HepG2 (cell line): ENCODE measurements around the gene OR5H2. TPM values are rescaled to one million over a fixed set of nuclear protein-coding genes. Genes with fewer than 3 reads are reported as not detected.

Experiments
- ATAC-seq: fragments of 200-7000 bp; cut with Tn5 transposase; 3 replicates; pipeline ENCODE4 v1.9.1; 2020; ENCODE audit warnings: mild to moderate bottlenecking, moderate library complexity
- Bru-seq: library from RNA; stranded (reverse); fragments of 400-500 nt; gene quantifications from one replicate; lab custom pipeline; 2021; lab: Mats Ljungman, UMichigan
- BruChase-seq, 2 experiments: library from RNA; stranded (reverse); fragments of 400-500 nt; gene quantifications; one replicate each; lab custom pipeline; 2021; lab: Mats Ljungman, UMichigan
- BruUV-seq: library from RNA; stranded (reverse); fragments of 400-500 nt; replicated peaks from 2 replicates; lab custom pipeline; 2021; lab: Mats Ljungman, UMichigan
- CTCF ChIA-PET: fragments of 300-600 bp; formaldehyde crosslinking; extraction: SDS; loops from one replicate; lab custom pipeline; 2021; ENCODE audit warnings: low total read pairs, inconsistent platforms, low intra/inter-chr PET ratio; lab: Yijun Ruan, JAX
- POLR2A ChIA-PET: fragments of 350-600 bp; sonication (Branson Sonifier 250); formaldehyde crosslinking; loops from one replicate; lab custom pipeline; 2020; ENCODE audit warnings: antibody characterized with exemption, inconsistent platforms; lab: Yijun Ruan, JAX
- DNase-seq: peaks from one replicate; pipeline ENCODE4 v3.0.0-alpha.2; 2015; ENCODE audit warnings: low spot score
- FAIRE-seq: peaks from 3 replicates; lab custom pipeline; 2011; peaks lifted over from hg19 to GRCh38; lab: Jason Lieb, UNC
- H2AFZ ChIP-seq: one replicate; pipeline ENCODE4 v1.6.1; 2011; ENCODE audit warnings: low read length, inconsistent platforms
- H3K27ac ChIP-seq: fragments of 300-600 bp; 3 replicates; pipeline ENCODE4 v1.8.0; 2011; ENCODE audit warnings: mixed run types, mild to moderate bottlenecking, mixed read lengths, low read length, inconsistent platforms; ENCODE audit not compliant: insufficient read depth; ENCODE audit errors: extremely low read length
- H3K27me3 ChIP-seq, 2 experiments: fragments of 200-600 bp in 1 of 2; 2 replicates in 1 of 2; 3 replicates in 1 of 2; pipeline versions ENCODE4 v1.6.0 to v1.8.0; 2011; ENCODE audit warnings: low read length in 2 of 2, mild to moderate bottlenecking in 2 of 2, moderate library complexity in 2 of 2, inconsistent platforms in 1 of 2; ENCODE audit not compliant: insufficient read depth in 2 of 2, control insufficient read depth in 1 of 2
- H3K36me3 ChIP-seq, 2 experiments: fragments of 200-600 bp in 1 of 2; replicated peaks in 1 of 2; 2 replicates in 1 of 2; 3 replicates in 1 of 2; pipeline versions ENCODE4 v1.5.1 to v1.8.0; 2011; ENCODE audit warnings: low read length in 2 of 2, inconsistent platforms in 1 of 2; ENCODE audit not compliant: insufficient read depth in 2 of 2, control insufficient read depth in 1 of 2
- H3K4me1 ChIP-seq: 2 replicates; pipeline ENCODE4 v1.5.1; 2012; ENCODE audit warnings: low read length, inconsistent platforms; ENCODE audit not compliant: insufficient read depth
- H3K4me2 ChIP-seq: 2 replicates; pipeline ENCODE4 v1.6.0; 2011; ENCODE audit warnings: low read depth, low read length, inconsistent platforms
- H3K4me3 ChIP-seq, 3 experiments: fragments of 200-600 bp in 1 of 3; sonication (generic), shearing (Covaris generic) in 1 of 3; replicated peaks in 1 of 3; 2 replicates each; pipeline ENCODE4 v1.5.1; 2011 to 2016; ENCODE audit warnings: low read length in 3 of 3, inconsistent platforms in 2 of 3, low read depth in 2 of 3, mild to moderate bottlenecking in 2 of 3, control low read depth in 1 of 3, mixed read lengths in 1 of 3; ENCODE audit not compliant: insufficient read depth in 1 of 3
- H3K79me2 ChIP-seq: one replicate; pipeline ENCODE4 v1.6.1; 2011; ENCODE audit warnings: low read length, inconsistent platforms; ENCODE audit not compliant: insufficient read depth
- H3K9ac ChIP-seq: 2 replicates; pipeline ENCODE4 v1.6.0; 2011; ENCODE audit warnings: mild to moderate bottlenecking, low read depth, low read length, inconsistent platforms; ENCODE audit not compliant: insufficient read depth
- H3K9me3 ChIP-seq: 2 replicates; pipeline ENCODE4 v1.5.1; 2012; ENCODE audit warnings: mild to moderate bottlenecking, low read length
- H4K20me1 ChIP-seq: 2 replicates; pipeline ENCODE4 v1.6.0; 2011; ENCODE audit warnings: inconsistent platforms, mild to moderate bottlenecking, low read length, moderate library complexity; ENCODE audit not compliant: insufficient read depth
- ARID2 ChIP-seq: sonication (generic); formaldehyde crosslinking; IDR thresholded peaks from 2 replicates; pipeline ENCODE4 v1.8.1; 2022; ENCODE audit warnings: mild to moderate bottlenecking, missing genetic modification reagents, borderline replicate concordance
- CBFB ChIP-seq: sonication (generic); formaldehyde crosslinking; IDR thresholded peaks from 2 replicates; pipeline ENCODE4 v1.4.0; 2020; ENCODE audit warnings: missing genetic modification reagents
- DR1 ChIP-seq: sonication (generic); formaldehyde crosslinking; IDR thresholded peaks from 2 replicates; pipeline ENCODE4 v1.8.0; 2021; ENCODE audit warnings: mild to moderate bottlenecking, missing genetic modification reagents, inconsistent platforms
- FLYWCH1 ChIP-seq: sonication (generic); formaldehyde crosslinking; IDR thresholded peaks from 2 replicates; pipeline ENCODE4 v1.8.1; 2023; ENCODE audit warnings: mild to moderate bottlenecking, missing genetic modification reagents
- KLF15 ChIP-seq: sonication (generic); formaldehyde crosslinking; IDR thresholded peaks from 2 replicates; pipeline ENCODE4 v1.8.1; 2023; ENCODE audit warnings: borderline replicate concordance, mild to moderate bottlenecking, inconsistent platforms, missing genetic modification reagents, mixed read lengths
- NONO ChIP-seq, 2 experiments: fragments of 450-650 bp in 1 of 2; sonication (generic) in 1 of 2; formaldehyde crosslinking in 1 of 2; IDR thresholded peaks in 1 of 2; conservative IDR thresholded peaks in 1 of 2; 2 replicates each; pipeline versions ENCODE4 v1.6.1 to v1.8.0; 2017 to 2022; ENCODE audit warnings: mild to moderate bottlenecking in 1 of 2, missing genetic modification reagents in 1 of 2, moderate library complexity in 1 of 2
- NRL ChIP-seq: sonication (generic); formaldehyde crosslinking; IDR thresholded peaks from 2 replicates; pipeline ENCODE4 v1.5.0; 2020; ENCODE audit warnings: missing genetic modification reagents, mild to moderate bottlenecking, moderate library complexity, borderline replicate concordance
- RBFOX2 ChIP-seq: fragments of 200-400 bp; formaldehyde crosslinking; IDR thresholded peaks from 2 replicates; pipeline ENCODE4 v1.6.1; 2017; ENCODE audit warnings: low read depth, mild to moderate bottlenecking, low read length
- TAF15 ChIP-seq: fragments of 200-400 bp; formaldehyde crosslinking; IDR thresholded peaks from one replicate; pipeline ENCODE4 v1.6.1; 2018; ENCODE audit warnings: mild to moderate bottlenecking, low read depth, low read length; ENCODE audit not compliant: poor library complexity, severe bottlenecking
- ZNF460 ChIP-seq: sonication (generic); formaldehyde crosslinking; IDR thresholded peaks from 2 replicates; pipeline ENCODE4 v1.5.1; 2020; ENCODE audit warnings: missing genetic modification reagents, mild to moderate bottlenecking, borderline replicate concordance
- ZNF589 ChIP-seq: sonication (generic); formaldehyde crosslinking; conservative IDR thresholded peaks from 2 replicates; pipeline ENCODE4 v1.8.0; 2022; ENCODE audit warnings: mild to moderate bottlenecking, moderate library complexity, missing genetic modification reagents
- ZNF713 ChIP-seq: sonication (generic); formaldehyde crosslinking; IDR thresholded peaks from 2 replicates; pipeline ENCODE4 v1.4.0; 2020; ENCODE audit warnings: mild to moderate bottlenecking, missing genetic modification reagents
- WGBS: methylation state at CpG from one replicate; pipeline ENCODE4 v1.1.6; 2017; ENCODE audit warnings: low lambda C conversion rate; 5-methylcytosine and 5-hydroxymethylcytosine counted together
- in situ Hi-C: cut with HindIII; loops from 2 replicates; pipeline ENCODE4 v1.10.0; 2017; ENCODE audit warnings: low pct_unique_long_range_greater_than_20kb; ENCODE audit not compliant: extremely low pct_ligation_motif_present
- intact Hi-C: fragments of 100-400 bp; cut with micrococcal nuclease; formaldehyde crosslinking; loops from one replicate; pipeline ENCODE4 v1.10.0; 2022; ENCODE audit not compliant: unreplicated experiment
- long read RNA-seq, 2 experiments: library from RNA in 1 of 2; library from polyadenylated mRNA in 1 of 2; stranded (forward) in 1 of 2; unstranded in 1 of 2; transcript quantifications; one replicate each; pipeline ENCODE4 v2.0.0, GENCODE V29; 2019 to 2022
- polyA minus RNA-seq, 3 experiments: library from RNA; depleted of rRNA, polyadenylated mRNA; stranded (reverse); fragments of >200 nt; gene quantifications; 2 replicates each; pipeline ENCODE4 v1.2.3, GENCODE V29; 2011; ENCODE audit warnings: low replicate concordance in 1 of 3
- polyA plus RNA-seq, 8 experiments: library from polyadenylated mRNA; depleted of rRNA in 3 of 8; stranded (reverse) in 7 of 8; unstranded in 1 of 8; fragments of >200 nt; fragmentation: Illumina TruSeq in 4 of 8; extraction: Trizol in 4 of 8; gene quantifications; 2 replicates each; pipeline versions ENCODE4 v1.2.1 to v1.2.3, GENCODE V29; 2011 to 2016; ENCODE audit warnings: low read depth in 4 of 8, missing spikeins in 1 of 8, mixed read lengths in 1 of 8; ENCODE audit not compliant: insufficient read depth in 1 of 8
- total RNA-seq, 5 experiments: library from RNA; depleted of rRNA; stranded (reverse); fragments of >200 nt; fragmentation: Illumina TruSeq; extraction: Trizol; gene quantifications; 2 replicates each; pipeline ENCODE4 v1.2.3, GENCODE V29; 2016; ENCODE audit warnings: low read depth in 1 of 5

The OR5H2 gene
- total RNA-seq (2016; rRNA removed; fragmentation: Illumina TruSeq; extraction: Trizol): not detected in 2 replicates
- not detected in 2 replicates for total RNA-seq (2016; cell fraction: cytosol; rRNA removed; fragmentation: Illumina TruSeq; extraction: Trizol; ENCODE audit: low read depth)
- not detected in 2 replicates for total RNA-seq (2016; cell fraction: insoluble cytoplasmic fraction; rRNA removed; fragmentation: Illumina TruSeq; extraction: Trizol)
- total RNA-seq (2016; cell fraction: membrane; rRNA removed; fragmentation: Illumina TruSeq; extraction: Trizol): not detected in 2 replicates
- total RNA-seq (2016; cell fraction: nucleus; rRNA removed; fragmentation: Illumina TruSeq; extraction: Trizol): not detected in 2 replicates
- polyA plus RNA-seq (2011; rRNA removed): not detected in 2 replicates
- not detected in 2 replicates for polyA plus RNA-seq (2011; cell fraction: cytosol; rRNA removed)
- not detected in 2 replicates for polyA plus RNA-seq (2011; cell fraction: nucleus; rRNA removed)
- polyA plus RNA-seq (2012): not detected in 2 replicates
- polyA plus RNA-seq (2016; cell fraction: cytosol; fragmentation: Illumina TruSeq; extraction: Trizol; ENCODE audit: low read depth): not detected in 2 replicates
- polyA plus RNA-seq (2016; cell fraction: insoluble cytoplasmic fraction; fragmentation: Illumina TruSeq; extraction: Trizol; ENCODE audit: low read depth): not detected in 2 replicates
- not detected in 2 replicates for polyA plus RNA-seq (2016; cell fraction: membrane; fragmentation: Illumina TruSeq; extraction: Trizol; ENCODE audit: low read depth)
- polyA plus RNA-seq (2016; cell fraction: nucleus; fragmentation: Illumina TruSeq; extraction: Trizol; ENCODE audit: insufficient read depth, low read depth): not detected in 2 replicates
- polyA minus RNA-seq (2011; rRNA and poly(A)+ RNA removed; ENCODE audit: low replicate concordance): not detected in 2 replicates
- polyA minus RNA-seq (2011; cell fraction: cytosol; rRNA and poly(A)+ RNA removed): not detected in 2 replicates
- polyA minus RNA-seq (2011; cell fraction: nucleus; rRNA and poly(A)+ RNA removed): not detected in 2 replicates
- not detected for Bru-seq, nascent RNA
- not detected for BruChase-seq, experiment 1, labeled RNA remaining after a 6-hour chase
- not detected for BruChase-seq, experiment 2, labeled RNA remaining after a 2-hour chase
- long read RNA-seq, experiment 1: 0 reads
- long read RNA-seq, experiment 2: 0 reads

GRCh38 chr3:98282205-98282604 is at the start of gene OR5H2:
Gene OR5H2, plus strand, starts transcription at chr3:98282505. Its CDS starts 398 bp downstream, at chr3:98282903.
- FAIRE-seq (no peak), ATAC-seq (no peak), DNase-seq (no peak)
- no peak within 1 kb of the TSS for H2AFZ ChIP-seq
- no peak within 1 kb of the TSS for H3K9ac ChIP-seq
- H4K20me1 ChIP-seq: no peaks in the 10 kb centered on the region
- ChIA-PET CTCF (no interaction called here), POLR2A (no interaction called here)
- intact Hi-C loops (no loop called here), in situ Hi-C loops (no loop called here)
- H3K4me1 ChIP-seq: no peaks in the 10 kb centered on the region
- no peaks in the 10 kb centered on the region for H3K9me3 ChIP-seq
- H3K4me2 ChIP-seq: no peak within 1 kb of the TSS
- no TSS peak for BruUV-seq
- H3K27ac ChIP-seq: no peak within 1 kb of the TSS
- no peaks in the 10 kb centered on the region for H3K27me3 ChIP-seq
- TF ChIP-seq ARID2 (CRISPR knock-in tag) (no peak), ZNF589 (CRISPR knock-in tag) (no peak), CBFB (CRISPR knock-in tag) (no peak), NONO (IDR thresholded peaks at IDR 0.05) (no peak), NONO (CRISPR knock-in tag; conservative IDR thresholded peaks at IDR 0.05) (no peak), ZNF460 (CRISPR knock-in tag) (no peak), RBFOX2 (no peak), NRL (CRISPR knock-in tag) (no peak), DR1 (CRISPR knock-in tag) (no peak), KLF15 (no peak), TAF15 (no peak), FLYWCH1 (no peak), ZNF713 (CRISPR knock-in tag) (no peak)
- no peaks in the 10 kb centered on the region for H3K36me3 ChIP-seq
- H3K4me3 ChIP-seq: no peak within 1 kb of the TSS
- H3K79me2 ChIP-seq: no peaks in the 10 kb centered on the region
- 24% methylated on average over 2 of the region's 2 CpGs for WGBS
